Measurements from ENCODE around the gene KCNK1. TPM values are rescaled to one million over a fixed set of nuclear protein-coding genes. Genes with fewer than 3 reads are reported as not detected.

KCNK1 gene
- total RNA-seq, 2 donors from 2014 or later = 5.2 to 6.3 TPM

- intact Hi-C loops (cut with DNase I) = no loop called here
- no peaks in the 10 kb centered on the region for H3K27me3 ChIP-seq
- TF ChIP-seq POLR2A (IDR thresholded peaks at IDR 0.05) = no peak
- no peak for TF ChIP-seq CTCF (IDR thresholded peaks at IDR 0.05)
- no peak for DNase-seq
- H3K36me3 ChIP-seq (replicated peaks in 1 of 2; ENCODE audit: insufficient read depth in 1 of 2, low read depth in 2 of 2) = no peaks in the 10 kb centered on the region
- no peaks in the 10 kb centered on the region for H3K4me1 ChIP-seq
- no peak overlapping the region for H3K4me3 ChIP-seq
- no peak for ATAC-seq
- WGBS, 2 donors = 85 to 92% methylated on average over 3 to 4 of the region's 4 CpGs
- no peaks in the 10 kb centered on the region for H3K9me3 ChIP-seq
- H3K27ac ChIP-seq = no peak overlapping the region
Measured at GRCh38 chr1:233584376-233584775, 29.5 kb upstream of the KCNK1 start.

GRCh38 chr1:233584931-233585330 lies 29.0 kb upstream of the KCNK1 start:
- DNase-seq = no peak
- no peaks in the 10 kb centered on the region for H3K9me3 ChIP-seq
- TF ChIP-seq CTCF (IDR thresholded peaks at IDR 0.05) (no peak), POLR2A (IDR thresholded peaks at IDR 0.05) (no peak)
- ATAC-seq = no peak
- no peak overlapping the region for H3K27ac ChIP-seq
- no peaks in the 10 kb centered on the region for H3K4me1 ChIP-seq
- intact Hi-C loops (cut with DNase I) = no loop called here
- H3K27me3 ChIP-seq = no peaks in the 10 kb centered on the region
- H3K4me3 ChIP-seq = no peak overlapping the region
- no peaks in the 10 kb centered on the region for H3K36me3 ChIP-seq (replicated peaks in 1 of 2; ENCODE audit: insufficient read depth in 1 of 2, low read depth in 2 of 2)

GRCh38 chr1:233586301-233586700 lies 27.6 kb upstream of the KCNK1 start:
- intact Hi-C loops (cut with DNase I) = no loop called here
- no peak overlapping the region for H3K4me3 ChIP-seq
- H3K9me3 ChIP-seq = no peaks in the 10 kb centered on the region
- no peaks in the 10 kb centered on the region for H3K4me1 ChIP-seq
- TF ChIP-seq POLR2A (IDR thresholded peaks at IDR 0.05) = no peak
- no peak for TF ChIP-seq CTCF (IDR thresholded peaks at IDR 0.05)
- no peaks in the 10 kb centered on the region for H3K27me3 ChIP-seq
- no peak for DNase-seq
- no peak overlapping the region for H3K27ac ChIP-seq
- WGBS, 2 donors = 80 to 82% methylated on average over 2 of the region's 2 CpGs
- no peak for ATAC-seq
- H3K36me3 ChIP-seq (replicated peaks in 1 of 2; ENCODE audit: insufficient read depth in 1 of 2, low read depth in 2 of 2) = no peaks in the 10 kb centered on the region

GRCh38 chr1:233587196-233587595 lies 26.7 kb upstream of the KCNK1 start:
- intact Hi-C loops (cut with DNase I) = no loop called here
- Histone ChIP-seq H3K4me1 (no peaks in the 10 kb centered on the region), H3K27ac (no peak overlapping the region), H3K9me3 (no peaks in the 10 kb centered on the region), H3K36me3 (replicated peaks in 1 of 2; ENCODE audit: insufficient read depth in 1 of 2, low read depth in 2 of 2) (no peaks in the 10 kb centered on the region), H3K27me3 (no peaks in the 10 kb centered on the region), H3K4me3 (no peak overlapping the region)
- no peak for ATAC-seq
- 70 to 74% methylated on average over 4 of the region's 4 CpGs for WGBS, 2 donors
- DNase-seq = no peak
- TF ChIP-seq CTCF (IDR thresholded peaks at IDR 0.05) (no peak), POLR2A (IDR thresholded peaks at IDR 0.05) (no peak)

- no peaks in the 10 kb centered on the region for H3K9me3 ChIP-seq
- no peaks in the 10 kb centered on the region for H3K27me3 ChIP-seq
- no peak overlapping the region for H3K4me3 ChIP-seq
- no peaks in the 10 kb centered on the region for H3K36me3 ChIP-seq (replicated peaks in 1 of 2; ENCODE audit: insufficient read depth in 1 of 2, low read depth in 2 of 2)
- TF ChIP-seq CTCF (IDR thresholded peaks at IDR 0.05) (no peak), POLR2A (IDR thresholded peaks at IDR 0.05) (no peak)
- no peak overlapping the region for H3K27ac ChIP-seq
- intact Hi-C loops (cut with DNase I) = no loop called here
- no peaks in the 10 kb centered on the region for H3K4me1 ChIP-seq
- ATAC-seq (no peak), DNase-seq (no peak)
- WGBS, 2 donors = 19 to 24% methylated on average over 17 of the region's 17 CpGs
Measured at GRCh38 chr1:233587958-233588799, 25.7 kb upstream of the KCNK1 start.
